Gastrocnemius medialis (tissue), 4 donors: ENCODE results near the gene SMARCA2. TPM values are rescaled to one million over a fixed set of nuclear protein-coding genes. Genes with fewer than 3 reads are reported as not detected.

Source experiments
- ATAC-seq, 2 donors: fragments of 150-250 bp; one replicate each; pipeline ENCODE4 v1.9.1; 2016
- DNase-seq, 2 donors: peaks; one replicate each; pipeline ENCODE4 v3.0.0-alpha.2; 2019
- H3K27ac ChIP-seq, 4 donors: fragments of 200-600 bp; sonication (generic); 1 replicate in 1 of 4; 2 replicates in 3 of 4; pipeline ENCODE4 v1.5.1; 2016 to 2018; ENCODE audit warnings: mild to moderate bottlenecking in 2 of 4, moderate library complexity in 1 of 4
- H3K27me3 ChIP-seq, 3 donors: fragments of 200-600 bp; sonication (generic) in 2 of 3; 1 replicate in 1 of 3; 2 replicates in 2 of 3; pipeline versions ENCODE4 v1.5.1 to v1.6.0; 2016 to 2019; ENCODE audit warnings: mild to moderate bottlenecking in 1 of 3, moderate library complexity in 1 of 3
- H3K36me3 ChIP-seq, 2 donors: fragments of 200-600 bp; sonication (generic) in 1 of 2; one replicate each; pipeline ENCODE4 v1.5.1; 2017 to 2018
- H3K4me1 ChIP-seq, 2 donors: fragments of 200-600 bp; sonication (generic) in 1 of 2; one replicate each; pipeline ENCODE4 v1.5.1; 2016 to 2017; ENCODE audit warnings: mild to moderate bottlenecking in 2 of 2
- H3K4me3 ChIP-seq, 4 donors: fragments of 200-600 bp; sonication (generic) in 3 of 4; 1 replicate in 1 of 4; 2 replicates in 3 of 4; pipeline ENCODE4 v1.5.1; 2016 to 2019; ENCODE audit warnings: mild to moderate bottlenecking in 2 of 4
- H3K9me3 ChIP-seq, 3 donors: fragments of 200-600 bp; sonication (generic) in 2 of 3; 1 replicate in 1 of 3; 2 replicates in 2 of 3; pipeline ENCODE4 v1.5.1; 2016 to 2019
- CTCF ChIP-seq, 5 experiments: fragments of 450-650 bp in 3 of 5; fragments of 200-600 bp in 2 of 5; sonication (generic) in 2 of 5; IDR thresholded peaks in 4 of 5; conservative IDR thresholded peaks in 1 of 5; 1 replicate in 4 of 5; 2 replicates in 1 of 5; pipeline ENCODE4 v1.5.1; 2016 to 2019; ENCODE audit warnings: antibody characterized with exemption in 5 of 5, mild to moderate bottlenecking in 3 of 5, moderate library complexity in 3 of 5
- POLR2A ChIP-seq, 2 donors: fragments of 450-650 bp; IDR thresholded peaks; one replicate each; pipeline ENCODE4 v1.6.1; 2017; ENCODE audit warnings: antibody characterized with exemption in 2 of 2, mild to moderate bottlenecking in 2 of 2, moderate library complexity in 2 of 2
- in situ Hi-C, 4 donors: fragments of 200-750 bp; cut with MboI; loops; one replicate each; pipeline versions ENCODE4 v1.15.0 to v1.8.0; 2017; ENCODE audit warnings: low sequenced_read_pairs in 4 of 4
- intact Hi-C: fragments of 100-400 bp; cut with DNase I; formaldehyde crosslinking; loops from one replicate; pipeline ENCODE4 v1.15.1; 2023; ENCODE audit warnings: low total_unique reads
- total RNA-seq, 4 donors: library from RNA; depleted of rRNA; stranded (reverse); fragments of >200 nt; gene quantifications; one replicate each; pipeline versions ENCODE4 v1.1.0 to v1.2.3, GENCODE V29; 2016

SMARCA2 gene
- total RNA-seq, 4 donors from 2014 or later = 54.6 to 69.7 (median 63.0) TPM

- in situ Hi-C loops (loop anchor here in 1 of 4 donors (25.0 kb wide), 1 partner anchor 605 kb away; no protein-coding TSS in a partner anchor), intact Hi-C loops (loop anchor here (1.0 to 5.0 kb wide), 3 partner anchors 48 to 710 kb away; partner anchors contain the start of gene PUM3)
- ATAC-seq = peak in 1 of 2 donors; percentile 61
- TF ChIP-seq POLR2A (IDR thresholded peaks at IDR 0.05) = no peak
- TF ChIP-seq CTCF (IDR thresholded peaks at IDR 0.05 in 4 of 5, conservative IDR thresholded peaks at IDR 0.05 in 1 of 5) = peak; percentile 48 to 83 (median 76)
- H3K27me3 ChIP-seq = no peaks in the 10 kb centered on the region
- no peak overlapping the region for H3K27ac ChIP-seq
- H3K4me3 ChIP-seq = no peak overlapping the region
- no peak for DNase-seq
- H3K4me1 ChIP-seq = peaks cover 32 to 57% of the 10 kb centered on the region in 2 donors
- no peaks in the 10 kb centered on the region for H3K36me3 ChIP-seq
- H3K9me3 ChIP-seq = no peaks in the 10 kb centered on the region
Measured at GRCh38 chr9:2132484-2133082, 117.4 kb downstream of the SMARCA2 start.

DNA sequence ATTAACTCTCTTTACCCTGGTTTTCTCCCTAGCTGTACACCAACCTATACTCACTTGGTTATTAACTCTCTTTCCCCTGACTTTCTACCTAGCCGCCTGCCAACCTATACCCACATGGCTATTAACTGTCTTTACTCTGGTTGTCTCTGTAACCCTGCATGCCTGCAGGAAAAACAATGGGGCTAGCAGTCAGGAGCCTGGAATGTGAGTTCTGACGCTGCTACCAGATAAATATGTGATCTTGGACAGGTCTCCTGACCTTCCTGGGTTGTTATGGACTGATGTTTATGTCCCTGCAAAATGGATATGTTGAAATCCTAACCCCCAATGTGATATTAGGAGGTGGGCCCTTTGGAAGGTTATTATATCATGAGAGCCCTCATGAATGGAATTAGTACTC, 119.2 kb downstream of the SMARCA2 start:
- Histone ChIP-seq H3K4me1 (peaks cover 22 to 45% of the 10 kb centered on the region in 2 donors), H3K36me3 (no peaks in the 10 kb centered on the region), H3K27ac (no peak overlapping the region), H3K9me3 (no peaks in the 10 kb centered on the region), H3K27me3 (no peaks in the 10 kb centered on the region), H3K4me3 (no peak overlapping the region)
- TF ChIP-seq CTCF (IDR thresholded peaks at IDR 0.05 in 4 of 5, conservative IDR thresholded peaks at IDR 0.05 in 1 of 5) (no peak), POLR2A (IDR thresholded peaks at IDR 0.05) (no peak)
- ATAC-seq (no peak), DNase-seq (no peak)
- in situ Hi-C loops = loop anchor here in 1 of 4 donors (25.0 kb wide), 1 partner anchor 603 kb away; no protein-coding TSS in a partner anchor
- intact Hi-C loops = loop anchor here (5.0 kb wide), 2 partner anchors 593 to 708 kb away; partner anchors contain the start of gene PUM3

GRCh38 chr9:2138646-2139045, 123.5 kb downstream of the SMARCA2 start:
- no peak for ATAC-seq
- in situ Hi-C loops (loop anchor here in 1 of 4 donors (25.0 kb wide), 1 partner anchor 599 kb away; no protein-coding TSS in a partner anchor), intact Hi-C loops (no loop called here)
- DNase-seq = no peak
- H3K4me3 ChIP-seq = no peak overlapping the region
- H3K4me1 ChIP-seq = peaks cover 27 to 46% of the 10 kb centered on the region in 2 donors
- H3K9me3 ChIP-seq = no peaks in the 10 kb centered on the region
- no peak overlapping the region for H3K27ac ChIP-seq
- no peak for TF ChIP-seq CTCF (IDR thresholded peaks at IDR 0.05 in 4 of 5, conservative IDR thresholded peaks at IDR 0.05 in 1 of 5)
- no peak for TF ChIP-seq POLR2A (IDR thresholded peaks at IDR 0.05)
- no peaks in the 10 kb centered on the region for H3K27me3 ChIP-seq
- H3K36me3 ChIP-seq = no peaks in the 10 kb centered on the region

DNA sequence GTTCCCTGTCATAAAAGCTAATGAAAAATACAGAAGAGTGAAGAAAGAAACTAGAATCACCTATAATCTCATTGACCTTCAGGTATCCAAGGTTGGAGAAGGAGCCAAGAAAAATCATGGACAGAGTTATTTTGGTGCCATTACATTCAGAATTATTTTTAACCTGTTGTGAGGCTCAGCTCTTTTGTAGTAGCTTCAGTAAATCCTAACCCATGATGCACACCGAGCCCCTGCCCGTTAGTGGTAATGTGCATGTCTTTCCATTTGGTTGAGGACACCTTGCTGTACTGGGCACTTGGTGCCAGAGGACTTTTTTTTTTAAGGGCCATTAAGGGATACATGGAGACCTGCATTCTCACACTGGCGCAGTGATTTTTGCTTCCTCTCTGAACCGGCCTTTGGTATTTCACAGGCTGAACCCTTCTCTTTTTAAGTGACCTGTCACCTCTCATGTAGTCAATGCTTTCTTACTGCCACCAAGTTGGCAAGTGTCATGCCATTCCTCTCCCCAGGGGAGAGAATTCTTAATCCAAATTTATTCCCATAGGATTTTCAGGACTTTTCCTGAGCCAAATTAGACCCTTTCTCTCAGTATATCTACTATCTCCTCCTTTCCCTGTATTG, 125.6 kb downstream of the SMARCA2 start:
- ATAC-seq = peak; percentile 58 to 89
- DNase-seq = no peak
- in situ Hi-C loops = loop anchor here in 1 of 4 donors (25.0 kb wide), 1 partner anchor 597 kb away; no protein-coding TSS in a partner anchor
- H3K27me3 ChIP-seq = no peaks in the 10 kb centered on the region
- no peaks in the 10 kb centered on the region for H3K36me3 ChIP-seq
- TF ChIP-seq POLR2A (IDR thresholded peaks at IDR 0.05) = no peak
- no peak for TF ChIP-seq CTCF (IDR thresholded peaks at IDR 0.05 in 4 of 5, conservative IDR thresholded peaks at IDR 0.05 in 1 of 5)
- no peak overlapping the region for H3K4me3 ChIP-seq
- no peaks in the 10 kb centered on the region for H3K9me3 ChIP-seq
- peaks cover 20 to 36% of the 10 kb centered on the region in 2 donors for H3K4me1 ChIP-seq
- peak overlapping the region in 3 of 4 donors; percentile 24 to 60 (median 37) for H3K27ac ChIP-seq
- intact Hi-C loops = no loop called here
